AG10803 (cell line): ENCODE data around the gene FARS2.

ENCODE experiments used
- DNase-seq: peaks from one replicate; pipeline ENCODE4 v3.0.0; 2010; ENCODE audit warnings: low read depth
- H3K4me3 ChIP-seq: 2 replicates; pipeline ENCODE4 v1.5.1; 2011; ENCODE audit warnings: mild to moderate bottlenecking, low read length, control low read depth
- TF ChIP-seq, protein P1 (sequence below): conservative IDR thresholded peaks from 2 replicates; pipeline ENCODE4 v1.5.1; 2011; ENCODE audit warnings: mild to moderate bottlenecking, low read length, control low read depth, inconsistent platforms

FARS2 gene

GRCh38 chr6:5751525-5752390, 490.4 kb downstream of the FARS2 start:
- H3K4me3 ChIP-seq: peak overlapping the region; percentile 3; the same call in 1 of the 2 replicates
- TF ChIP-seq, protein P1, sequence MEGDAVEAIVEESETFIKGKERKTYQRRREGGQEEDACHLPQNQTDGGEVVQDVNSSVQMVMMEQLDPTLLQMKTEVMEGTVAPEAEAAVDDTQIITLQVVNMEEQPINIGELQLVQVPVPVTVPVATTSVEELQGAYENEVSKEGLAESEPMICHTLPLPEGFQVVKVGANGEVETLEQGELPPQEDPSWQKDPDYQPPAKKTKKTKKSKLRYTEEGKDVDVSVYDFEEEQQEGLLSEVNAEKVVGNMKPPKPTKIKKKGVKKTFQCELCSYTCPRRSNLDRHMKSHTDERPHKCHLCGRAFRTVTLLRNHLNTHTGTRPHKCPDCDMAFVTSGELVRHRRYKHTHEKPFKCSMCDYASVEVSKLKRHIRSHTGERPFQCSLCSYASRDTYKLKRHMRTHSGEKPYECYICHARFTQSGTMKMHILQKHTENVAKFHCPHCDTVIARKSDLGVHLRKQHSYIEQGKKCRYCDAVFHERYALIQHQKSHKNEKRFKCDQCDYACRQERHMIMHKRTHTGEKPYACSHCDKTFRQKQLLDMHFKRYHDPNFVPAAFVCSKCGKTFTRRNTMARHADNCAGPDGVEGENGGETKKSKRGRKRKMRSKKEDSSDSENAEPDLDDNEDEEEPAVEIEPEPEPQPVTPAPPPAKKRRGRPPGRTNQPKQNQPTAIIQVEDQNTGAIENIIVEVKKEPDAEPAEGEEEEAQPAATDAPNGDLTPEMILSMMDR: no peak
- DNase-seq: peak; percentile 43

DNA sequence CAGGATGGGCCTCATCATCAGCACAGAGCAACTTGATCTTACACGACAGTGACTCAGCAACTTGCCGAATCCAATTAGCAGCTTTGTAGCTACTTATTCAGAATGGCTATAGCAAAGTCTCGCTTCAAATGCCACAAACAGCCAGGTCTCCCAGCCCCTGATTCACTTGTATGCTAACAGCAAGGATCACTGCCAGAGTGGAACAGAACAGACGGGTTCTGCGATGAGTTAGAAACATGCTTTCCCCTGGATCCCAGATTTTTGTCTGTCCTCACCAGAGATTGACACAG, 491.0 kb downstream of the FARS2 start:
- TF ChIP-seq, protein P1: no peak
- H3K4me3 ChIP-seq: no peak overlapping the region; the same call in 1 of the 2 replicates
- DNase-seq: peak; percentile 88

GRCh38 chr6:5753209-5753608, 491.9 kb downstream of the FARS2 start:
- TF ChIP-seq, protein P1: no peak
- no peak overlapping the region for H3K4me3 ChIP-seq
- no peak for DNase-seq

DNA sequence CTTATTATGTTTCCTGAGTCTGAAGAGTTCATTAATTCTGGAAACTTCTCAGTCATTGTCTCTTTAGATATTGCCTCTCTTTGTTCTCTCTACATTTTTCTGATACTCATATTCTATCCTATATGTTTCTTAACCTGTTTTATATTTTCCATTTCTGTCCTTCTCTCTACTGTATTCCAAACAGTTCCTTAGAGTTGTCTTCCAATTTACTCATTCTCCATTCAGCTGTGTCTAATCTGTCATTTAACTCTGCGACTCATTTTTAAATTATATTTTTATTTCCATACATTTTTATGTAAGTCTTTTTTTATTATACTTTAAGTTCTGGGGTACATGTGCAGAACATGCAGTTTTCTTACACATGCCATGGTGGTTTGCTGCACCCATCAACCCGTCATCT, 493.6 kb downstream of the FARS2 start:
- TF ChIP-seq, protein P1: no peak

DNA sequence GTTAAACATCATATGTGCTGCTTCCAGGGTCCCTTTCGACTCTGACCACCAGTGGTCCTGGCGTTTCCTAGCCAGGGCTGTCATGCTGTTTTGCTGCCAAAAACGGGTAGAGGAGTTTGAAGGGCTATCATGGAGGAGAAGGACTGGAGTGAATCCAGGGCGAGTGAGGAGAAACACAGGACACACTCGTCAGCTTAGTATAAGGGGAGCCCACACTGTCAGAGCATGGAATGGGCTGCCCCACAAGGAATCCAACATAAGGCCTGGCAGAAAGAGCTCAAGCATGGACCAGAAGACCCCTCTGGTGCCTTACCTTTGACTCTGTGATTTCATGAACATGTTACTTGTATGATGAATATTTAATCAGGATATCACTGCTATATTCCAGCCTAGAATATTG, 498.3 kb downstream of the FARS2 start:
- TF ChIP-seq, protein P1: no peak
- DNase-seq: no peak
- H3K4me3 ChIP-seq: no peak overlapping the region

More for the DNA sequence above, 493.6 kb downstream of the FARS2 start:
- no peak overlapping the region for H3K4me3 ChIP-seq
- no peak for DNase-seq

DNA sequence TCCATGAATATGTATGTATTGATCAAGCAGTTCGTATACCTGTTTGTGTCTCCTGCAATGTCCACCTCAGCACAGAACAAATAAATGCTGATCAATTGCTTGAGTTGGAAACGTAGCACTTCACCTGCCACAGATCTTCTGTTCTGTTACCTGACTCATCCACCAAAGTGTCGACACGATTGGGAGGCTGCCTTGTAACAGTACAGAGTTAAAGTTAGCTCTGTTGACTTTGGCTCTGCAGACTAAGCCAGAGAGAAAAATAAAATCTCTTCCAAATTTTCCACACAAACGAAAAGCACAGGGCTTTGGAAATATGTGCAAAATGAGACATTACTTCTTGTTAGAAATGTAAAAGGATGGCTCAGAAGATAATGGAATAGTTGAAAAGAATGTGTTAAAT, 500.1 kb downstream of the FARS2 start:
- H3K4me3 ChIP-seq: no peak overlapping the region
- TF ChIP-seq, protein P1: no peak
- DNase-seq: no peak

DNA sequence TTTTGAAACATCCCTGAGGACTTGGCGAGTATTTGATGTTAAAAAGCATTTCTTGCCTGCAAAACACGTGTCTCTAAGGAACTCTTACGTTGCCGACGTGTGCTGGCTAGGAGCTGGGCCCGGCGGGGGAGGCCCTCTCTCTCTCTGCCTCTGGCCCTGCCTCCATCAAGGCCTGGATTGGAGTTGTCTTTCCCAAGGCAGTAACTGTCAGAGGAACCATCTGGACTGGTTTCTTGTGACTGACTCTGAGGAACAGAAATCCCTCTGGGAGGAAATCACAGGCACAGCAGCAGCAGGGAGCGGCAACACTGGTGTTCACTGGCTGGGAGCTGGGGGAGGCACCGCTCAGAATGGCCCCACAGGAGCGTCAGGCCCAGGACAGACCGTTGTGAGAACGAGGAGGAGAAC, 501.3 kb downstream of the FARS2 start:
- peak; percentile 11 for DNase-seq
- TF ChIP-seq, protein P1: no peak
- no peak overlapping the region for H3K4me3 ChIP-seq
